H1 (cell line): ENCODE measurements around the gene CGGBP1.

Source experiments
- CBX8 ChIP-seq: fragments of 300-800, 300-1000 bp; sonication (generic); IDR thresholded peaks from 2 replicates; pipeline ENCODE4 v1.7.1; 2016; ENCODE audit warnings: low read depth, low read length, borderline replicate concordance
- CEBPB ChIP-seq: IDR thresholded peaks from 2 replicates; pipeline ENCODE4 v1.6.1; 2012; ENCODE audit warnings: low read depth, low read length
- CREB1 ChIP-seq: IDR thresholded peaks from 2 replicates; pipeline ENCODE4 v1.6.1; 2012; ENCODE audit warnings: inconsistent platforms
- EGR1 ChIP-seq: IDR thresholded peaks from 2 replicates; pipeline ENCODE4 v1.6.1; 2011; ENCODE audit warnings: low read depth, low read length, borderline replicate concordance
- EP300 ChIP-seq, 2 experiments: IDR thresholded peaks; 1 replicate in 1 of 2; 2 replicates in 1 of 2; pipeline ENCODE4 v1.6.1; 2011 to 2012; ENCODE audit warnings: low read depth in 2 of 2, low read length in 2 of 2, mild to moderate bottlenecking in 2 of 2, borderline replicate concordance in 1 of 2, inconsistent platforms in 1 of 2, moderate library complexity in 1 of 2
- HDAC6 ChIP-seq: IDR thresholded peaks from one replicate; pipeline ENCODE4 v1.7.1; 2012; ENCODE audit warnings: low read depth, mild to moderate bottlenecking, inconsistent platforms, low read length, moderate library complexity
- MAFK ChIP-seq: IDR thresholded peaks from 2 replicates; pipeline ENCODE4 v1.6.1; 2012; ENCODE audit warnings: low read depth, mild to moderate bottlenecking, improper control_type of control experiment, low read length
- POLR2A ChIP-seq, 2 experiments: IDR thresholded peaks; 1 replicate in 1 of 2; 2 replicates in 1 of 2; pipeline ENCODE4 v1.6.1; 2011; ENCODE audit warnings: low read depth in 2 of 2, low read length in 2 of 2, mild to moderate bottlenecking in 2 of 2; ENCODE audit errors: control extremely low read depth in 1 of 2
- SIN3A ChIP-seq, 2 experiments: IDR thresholded peaks in 1 of 2; conservative IDR thresholded peaks in 1 of 2; 2 replicates each; pipeline ENCODE4 v1.6.1; 2011 to 2012; ENCODE audit warnings: low read length in 2 of 2, improper control_type of control experiment in 1 of 2, low read depth in 1 of 2, mild to moderate bottlenecking in 1 of 2
- TBP ChIP-seq: IDR thresholded peaks from 2 replicates; pipeline ENCODE4 v1.6.1; 2011; ENCODE audit warnings: low read depth, low read length, improper control_type of control experiment
- YY1 ChIP-seq: IDR thresholded peaks from 2 replicates; pipeline ENCODE4 v1.6.1; 2011; ENCODE audit warnings: low read depth, mild to moderate bottlenecking, low read length
- TF ChIP-seq, protein P1 (sequence below), 3 experiments: IDR thresholded peaks; 1 replicate in 2 of 3; 2 replicates in 1 of 3; pipeline versions ENCODE4 v1.5.1 to v1.6.1; 2011; ENCODE audit warnings: low read length in 3 of 3, mild to moderate bottlenecking in 3 of 3, inconsistent platforms in 2 of 3, low read depth in 1 of 3, moderate library complexity in 1 of 3; ENCODE audit not compliant: insufficient read depth in 1 of 3; ENCODE audit errors: control extremely low read depth in 1 of 3
- TF ChIP-seq, protein P2 (sequence below): IDR thresholded peaks from 2 replicates; pipeline ENCODE4 v1.6.1; 2012; ENCODE audit warnings: inconsistent platforms

DNA sequence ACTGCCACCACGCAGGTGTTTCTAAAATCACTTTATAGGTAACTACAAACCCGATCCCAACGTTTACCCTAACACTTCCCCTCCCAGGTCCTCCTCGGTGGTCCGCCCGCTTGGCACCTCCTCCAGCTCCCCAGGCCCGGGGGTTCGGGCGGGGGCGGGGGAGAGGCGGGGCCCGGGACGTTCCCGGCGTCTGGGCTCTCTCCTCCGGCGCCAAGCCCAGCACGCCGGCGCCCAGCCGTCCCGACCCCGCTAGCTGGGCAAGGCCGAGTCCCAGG, 562 bp downstream of the CGGBP1 start:
- TF ChIP-seq EP300 (IDR thresholded peaks at IDR 0.05; ENCODE audit: borderline replicate concordance in 1 of 2, low read depth in 2 of 2, low read length in 2 of 2) (no peak), MAFK (no peak), HDAC6 (no peak), CREB1 (no peak), POLR2A (IDR thresholded peaks at IDR 0.05; ENCODE audit: control extremely low read depth in 1 of 2, low read depth in 2 of 2, low read length in 2 of 2) (no peak), CEBPB (no peak), CBX8 (no peak), YY1 (no peak), EGR1 (no peak), TBP (no peak), SIN3A (conservative IDR thresholded peaks at IDR 0.05 in 1 of 2, IDR thresholded peaks at IDR 0.05 in 1 of 2; ENCODE audit: low read depth in 1 of 2, low read length in 2 of 2) (no peak)
- TF ChIP-seq, protein P1, sequence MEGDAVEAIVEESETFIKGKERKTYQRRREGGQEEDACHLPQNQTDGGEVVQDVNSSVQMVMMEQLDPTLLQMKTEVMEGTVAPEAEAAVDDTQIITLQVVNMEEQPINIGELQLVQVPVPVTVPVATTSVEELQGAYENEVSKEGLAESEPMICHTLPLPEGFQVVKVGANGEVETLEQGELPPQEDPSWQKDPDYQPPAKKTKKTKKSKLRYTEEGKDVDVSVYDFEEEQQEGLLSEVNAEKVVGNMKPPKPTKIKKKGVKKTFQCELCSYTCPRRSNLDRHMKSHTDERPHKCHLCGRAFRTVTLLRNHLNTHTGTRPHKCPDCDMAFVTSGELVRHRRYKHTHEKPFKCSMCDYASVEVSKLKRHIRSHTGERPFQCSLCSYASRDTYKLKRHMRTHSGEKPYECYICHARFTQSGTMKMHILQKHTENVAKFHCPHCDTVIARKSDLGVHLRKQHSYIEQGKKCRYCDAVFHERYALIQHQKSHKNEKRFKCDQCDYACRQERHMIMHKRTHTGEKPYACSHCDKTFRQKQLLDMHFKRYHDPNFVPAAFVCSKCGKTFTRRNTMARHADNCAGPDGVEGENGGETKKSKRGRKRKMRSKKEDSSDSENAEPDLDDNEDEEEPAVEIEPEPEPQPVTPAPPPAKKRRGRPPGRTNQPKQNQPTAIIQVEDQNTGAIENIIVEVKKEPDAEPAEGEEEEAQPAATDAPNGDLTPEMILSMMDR (IDR thresholded peaks at IDR 0.05; ENCODE audit: control extremely low read depth in 1 of 3, insufficient read depth in 1 of 3, low read depth in 1 of 3, low read length in 3 of 3): no peak
- TF ChIP-seq, protein P2, sequence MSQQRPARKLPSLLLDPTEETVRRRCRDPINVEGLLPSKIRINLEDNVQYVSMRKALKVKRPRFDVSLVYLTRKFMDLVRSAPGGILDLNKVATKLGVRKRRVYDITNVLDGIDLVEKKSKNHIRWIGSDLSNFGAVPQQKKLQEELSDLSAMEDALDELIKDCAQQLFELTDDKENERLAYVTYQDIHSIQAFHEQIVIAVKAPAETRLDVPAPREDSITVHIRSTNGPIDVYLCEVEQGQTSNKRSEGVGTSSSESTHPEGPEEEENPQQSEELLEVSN: no peak
